DND-41 (cell line): ENCODE results near the gene CD74.

Source experiments
- EZH2 ChIP-seq: IDR thresholded peaks from 3 replicates; pipeline ENCODE4 v1.6.1; 2012; ENCODE audit warnings: borderline replicate concordance, low read depth, mild to moderate bottlenecking, moderate library complexity, low read length, inconsistent platforms; ENCODE audit not compliant: severe bottlenecking
- TF ChIP-seq, protein P1 (sequence below): IDR thresholded peaks from 2 replicates; pipeline ENCODE4 v1.5.1; 2012; ENCODE audit warnings: borderline replicate concordance, low read length, moderate library complexity, mild to moderate bottlenecking; ENCODE audit not compliant: poor library complexity, severe bottlenecking; ENCODE audit errors: extremely low read depth

DNA sequence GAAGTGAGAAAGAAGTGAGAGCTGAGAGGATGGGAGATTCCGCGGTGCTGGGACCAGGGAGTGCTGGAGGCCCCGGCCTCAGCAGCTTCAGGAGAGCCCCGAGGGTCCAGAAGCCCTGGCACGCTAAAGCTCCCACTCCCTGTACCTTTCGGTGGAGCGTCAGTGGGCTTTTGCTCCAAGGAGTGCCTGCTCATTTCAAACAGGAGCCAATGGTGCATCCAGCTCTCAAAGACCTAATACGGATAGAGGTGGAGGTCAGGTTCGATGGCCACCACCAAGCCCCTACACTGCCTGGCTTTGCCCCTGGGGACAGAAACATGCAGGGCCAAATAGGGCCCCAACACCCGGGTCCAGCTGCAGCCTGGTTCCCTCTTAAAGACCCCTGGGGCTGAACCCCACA lies 8.2 kb downstream of the CD74 start:
- TF ChIP-seq, protein P1, sequence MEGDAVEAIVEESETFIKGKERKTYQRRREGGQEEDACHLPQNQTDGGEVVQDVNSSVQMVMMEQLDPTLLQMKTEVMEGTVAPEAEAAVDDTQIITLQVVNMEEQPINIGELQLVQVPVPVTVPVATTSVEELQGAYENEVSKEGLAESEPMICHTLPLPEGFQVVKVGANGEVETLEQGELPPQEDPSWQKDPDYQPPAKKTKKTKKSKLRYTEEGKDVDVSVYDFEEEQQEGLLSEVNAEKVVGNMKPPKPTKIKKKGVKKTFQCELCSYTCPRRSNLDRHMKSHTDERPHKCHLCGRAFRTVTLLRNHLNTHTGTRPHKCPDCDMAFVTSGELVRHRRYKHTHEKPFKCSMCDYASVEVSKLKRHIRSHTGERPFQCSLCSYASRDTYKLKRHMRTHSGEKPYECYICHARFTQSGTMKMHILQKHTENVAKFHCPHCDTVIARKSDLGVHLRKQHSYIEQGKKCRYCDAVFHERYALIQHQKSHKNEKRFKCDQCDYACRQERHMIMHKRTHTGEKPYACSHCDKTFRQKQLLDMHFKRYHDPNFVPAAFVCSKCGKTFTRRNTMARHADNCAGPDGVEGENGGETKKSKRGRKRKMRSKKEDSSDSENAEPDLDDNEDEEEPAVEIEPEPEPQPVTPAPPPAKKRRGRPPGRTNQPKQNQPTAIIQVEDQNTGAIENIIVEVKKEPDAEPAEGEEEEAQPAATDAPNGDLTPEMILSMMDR: no peak
- no peak for TF ChIP-seq EZH2
